PFSK-1 (cell line): ENCODE data around the gene LSM6. TPM values are rescaled to one million over a fixed set of nuclear protein-coding genes. Genes with fewer than 3 reads are reported as not detected.

Experiments
- FOXP2 ChIP-seq: optimal IDR thresholded peaks from 2 replicates; pipeline ENCODE3; 2011; ENCODE audit warnings: borderline replicate concordance, control low read depth, inconsistent platforms; ENCODE audit not compliant: insufficient read depth; ENCODE audit errors: extremely low read length, extremely low read depth
- POLR2AphosphoS5 ChIP-seq: IDR thresholded peaks from 2 replicates; pipeline ENCODE4 v1.6.1; 2012; ENCODE audit warnings: low read depth, mild to moderate bottlenecking, control low read depth, low read length, moderate library complexity
- SIN3A ChIP-seq: IDR thresholded peaks from 2 replicates; pipeline ENCODE4 v1.6.1; 2012; ENCODE audit warnings: mild to moderate bottlenecking, low read length, moderate library complexity, borderline replicate concordance; ENCODE audit not compliant: insufficient read depth
- TAF1 ChIP-seq: IDR thresholded peaks from 2 replicates; pipeline ENCODE4 v1.6.1; 2012; ENCODE audit warnings: low read length, control low read depth, borderline replicate concordance; ENCODE audit not compliant: insufficient read depth
- polyA plus RNA-seq: library from polyadenylated mRNA; unstranded; fragments of >200 nt; gene quantifications from one replicate; pipeline ENCODE4 v1.2.1, GENCODE V29; 2012; ENCODE audit warnings: low read depth, missing spikeins; ENCODE audit not compliant: insufficient read length
- TF ChIP-seq, protein P1 (sequence below), 2 experiments: IDR thresholded peaks; 2 replicates each; pipeline versions ENCODE4 v1.6.1 to v1.8.0; 2011 to 2012; ENCODE audit warnings: low read depth in 2 of 2, low read length in 2 of 2, control low read depth in 1 of 2, inconsistent platforms in 1 of 2, mild to moderate bottlenecking in 1 of 2, moderate library complexity in 1 of 2; ENCODE audit not compliant: insufficient read depth in 1 of 2

LSM6 gene
- polyA plus RNA-seq, result 19.3 TPM

DNA sequence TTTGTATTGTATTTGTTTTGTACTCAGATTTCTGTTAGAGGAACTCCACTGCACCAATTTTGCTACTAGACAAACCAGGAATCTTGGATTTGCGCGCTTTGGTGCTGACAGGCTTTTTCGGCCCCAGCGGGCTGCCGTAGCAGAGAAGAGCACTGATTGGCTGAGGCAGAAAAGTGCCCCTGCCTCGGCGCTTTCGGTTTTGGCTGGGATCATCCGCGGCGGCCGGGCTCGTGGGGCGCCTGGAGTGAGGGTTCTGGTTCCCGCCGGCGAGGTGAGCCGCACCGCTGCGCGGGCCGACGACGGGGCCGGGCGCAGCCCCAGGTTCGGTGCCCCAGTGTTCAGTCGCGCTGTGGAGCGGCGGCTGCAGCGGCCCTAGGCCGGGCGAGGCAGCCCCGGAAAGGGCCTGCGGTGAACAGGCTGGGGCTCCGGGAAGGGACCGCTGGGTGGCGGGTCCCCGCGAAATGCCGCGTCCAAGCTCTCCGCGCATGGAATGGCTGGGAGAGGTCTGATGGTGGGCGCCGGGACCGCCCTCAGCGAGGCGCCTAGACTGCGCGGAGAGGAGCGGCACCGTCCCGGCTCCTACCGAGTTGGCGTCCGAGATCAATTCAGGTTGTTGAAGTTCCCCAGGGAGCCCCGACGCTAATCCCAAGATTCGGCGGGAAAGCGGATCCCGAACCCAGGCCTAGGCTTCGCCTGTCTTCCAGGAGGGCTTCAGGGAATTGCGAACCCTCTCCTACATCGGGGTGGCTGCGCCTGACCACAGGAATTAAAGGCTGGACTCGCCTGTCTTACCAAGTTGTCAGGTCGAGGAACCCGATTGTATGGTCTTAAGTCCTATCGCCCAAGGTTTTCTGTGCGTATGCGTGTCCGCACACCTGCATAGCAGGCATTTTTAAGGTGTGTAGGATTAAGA lies at the start of gene LSM6:
LSM6 (plus strand) TSS at position 178 of the 913 bp plus-strand sequence. CDS start 7,204 bp downstream, outside the sequence.
- TF ChIP-seq, protein P1, sequence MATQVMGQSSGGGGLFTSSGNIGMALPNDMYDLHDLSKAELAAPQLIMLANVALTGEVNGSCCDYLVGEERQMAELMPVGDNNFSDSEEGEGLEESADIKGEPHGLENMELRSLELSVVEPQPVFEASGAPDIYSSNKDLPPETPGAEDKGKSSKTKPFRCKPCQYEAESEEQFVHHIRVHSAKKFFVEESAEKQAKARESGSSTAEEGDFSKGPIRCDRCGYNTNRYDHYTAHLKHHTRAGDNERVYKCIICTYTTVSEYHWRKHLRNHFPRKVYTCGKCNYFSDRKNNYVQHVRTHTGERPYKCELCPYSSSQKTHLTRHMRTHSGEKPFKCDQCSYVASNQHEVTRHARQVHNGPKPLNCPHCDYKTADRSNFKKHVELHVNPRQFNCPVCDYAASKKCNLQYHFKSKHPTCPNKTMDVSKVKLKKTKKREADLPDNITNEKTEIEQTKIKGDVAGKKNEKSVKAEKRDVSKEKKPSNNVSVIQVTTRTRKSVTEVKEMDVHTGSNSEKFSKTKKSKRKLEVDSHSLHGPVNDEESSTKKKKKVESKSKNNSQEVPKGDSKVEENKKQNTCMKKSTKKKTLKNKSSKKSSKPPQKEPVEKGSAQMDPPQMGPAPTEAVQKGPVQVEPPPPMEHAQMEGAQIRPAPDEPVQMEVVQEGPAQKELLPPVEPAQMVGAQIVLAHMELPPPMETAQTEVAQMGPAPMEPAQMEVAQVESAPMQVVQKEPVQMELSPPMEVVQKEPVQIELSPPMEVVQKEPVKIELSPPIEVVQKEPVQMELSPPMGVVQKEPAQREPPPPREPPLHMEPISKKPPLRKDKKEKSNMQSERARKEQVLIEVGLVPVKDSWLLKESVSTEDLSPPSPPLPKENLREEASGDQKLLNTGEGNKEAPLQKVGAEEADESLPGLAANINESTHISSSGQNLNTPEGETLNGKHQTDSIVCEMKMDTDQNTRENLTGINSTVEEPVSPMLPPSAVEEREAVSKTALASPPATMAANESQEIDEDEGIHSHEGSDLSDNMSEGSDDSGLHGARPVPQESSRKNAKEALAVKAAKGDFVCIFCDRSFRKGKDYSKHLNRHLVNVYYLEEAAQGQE (IDR thresholded peaks at IDR 0.05; ENCODE audit: insufficient read depth in 1 of 2, low read depth in 2 of 2, low read length in 2 of 2), result no peak
- TF ChIP-seq SIN3A (no peak), TAF1 (peak; percentile 69; the same call in 1 of the 2 replicates), POLR2AphosphoS5 (peak; percentile 64; the same call in 1 of the 2 replicates), FOXP2 (no peak)

DNA sequence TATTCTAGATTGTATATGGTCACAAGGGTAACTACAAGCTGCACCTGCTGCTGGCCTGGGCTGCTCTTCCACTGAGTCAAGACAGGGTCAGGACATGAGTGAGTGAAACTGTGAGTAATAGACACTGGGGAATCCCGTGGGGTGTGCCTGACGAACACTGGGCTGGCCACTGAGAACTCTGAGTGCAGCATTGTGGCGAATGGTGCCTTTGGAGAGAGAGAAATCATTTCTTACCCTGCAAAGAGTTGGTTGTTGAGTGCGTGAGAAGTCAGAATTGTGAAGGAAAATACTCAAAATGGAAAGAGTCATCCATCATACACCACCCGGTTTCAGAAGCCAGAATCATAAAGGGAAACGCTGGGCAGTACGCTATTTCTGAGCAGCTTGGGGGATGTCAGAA lies 43.1 kb upstream of the LSM6 start:
- no peak for TF ChIP-seq TAF1
- no peak for TF ChIP-seq POLR2AphosphoS5
- TF ChIP-seq, protein P1 (IDR thresholded peaks at IDR 0.05; ENCODE audit: insufficient read depth in 1 of 2, low read depth in 2 of 2, low read length in 2 of 2), result no peak
- no peak for TF ChIP-seq SIN3A
- no peak for TF ChIP-seq FOXP2

DNA sequence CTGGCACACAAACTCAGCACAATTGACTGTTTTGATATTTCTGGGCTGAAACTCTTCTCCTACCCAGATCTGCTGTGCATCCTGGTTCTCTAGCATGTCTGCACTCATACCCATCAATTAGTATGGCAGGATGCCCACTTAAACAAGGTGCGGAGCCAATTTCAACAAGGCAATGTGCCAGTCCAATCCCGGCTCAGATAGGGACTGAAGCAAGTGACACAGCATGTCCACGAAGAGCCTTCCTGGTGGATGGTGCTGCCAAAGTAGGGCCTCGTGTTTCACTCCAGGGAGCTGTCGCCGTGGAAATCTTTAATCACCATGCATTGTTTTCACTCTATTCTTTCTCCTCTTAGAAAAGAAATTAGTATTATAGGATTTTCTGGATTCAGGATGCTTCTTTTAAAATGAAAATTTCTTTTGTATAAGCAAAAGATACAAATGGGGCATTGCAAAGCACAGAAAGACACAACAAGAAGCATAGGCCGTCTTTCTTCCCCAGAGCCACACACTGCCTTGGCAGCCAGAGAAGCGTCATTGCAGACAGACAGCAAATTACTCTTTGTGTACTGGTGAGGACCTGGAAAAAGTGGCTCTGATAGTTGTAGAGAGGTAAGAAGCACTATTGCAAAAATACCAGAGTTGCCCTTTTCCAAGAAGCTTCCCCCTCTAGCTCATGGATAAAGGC lies 40.6 kb upstream of the LSM6 start:
- TF ChIP-seq SIN3A, result no peak
- no peak for TF ChIP-seq TAF1

DNA sequence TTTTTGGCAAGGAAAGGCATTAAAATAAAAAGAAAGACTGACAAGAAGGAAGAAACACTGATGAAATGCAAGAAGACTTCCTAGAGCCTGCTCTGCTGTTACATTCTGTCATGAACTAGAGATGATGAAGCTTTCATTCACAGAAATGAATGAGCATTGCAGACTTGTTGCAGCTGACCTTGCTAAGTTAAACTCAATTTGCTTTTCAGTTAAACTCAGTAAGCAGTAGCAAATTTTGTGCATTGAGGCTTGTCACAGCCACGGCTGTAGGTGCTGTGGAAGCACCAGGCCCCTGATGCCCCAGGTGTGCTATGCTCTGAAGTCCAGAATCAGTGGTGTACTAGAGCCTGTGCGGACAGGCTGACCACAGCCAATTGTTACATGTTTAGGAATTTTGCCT lies 39.6 kb upstream of the LSM6 start:
- TF ChIP-seq FOXP2 (no peak), TAF1 (no peak), SIN3A (no peak), POLR2AphosphoS5 (no peak)
- TF ChIP-seq, protein P1 (IDR thresholded peaks at IDR 0.05; ENCODE audit: insufficient read depth in 1 of 2, low read depth in 2 of 2, low read length in 2 of 2), result no peak

DNA sequence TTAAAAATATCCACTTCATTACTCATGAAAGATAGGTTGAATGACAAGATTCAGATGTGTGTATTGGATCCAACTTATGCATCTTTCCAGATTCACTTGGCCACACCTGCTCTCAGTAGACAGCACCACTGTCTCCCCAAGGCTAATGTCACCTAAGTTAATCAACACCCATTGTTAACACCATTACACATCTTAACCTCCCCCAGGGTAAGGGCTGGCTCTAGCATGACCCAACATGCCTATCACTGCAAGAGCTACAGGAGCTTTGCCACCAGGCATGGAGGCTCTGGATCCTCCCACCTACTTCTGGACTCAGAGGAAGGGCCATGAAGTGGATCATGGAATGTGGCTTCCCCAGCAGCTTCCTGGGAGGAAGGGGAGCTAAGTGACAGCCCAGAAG lies 32.8 kb upstream of the LSM6 start:
- no peak for TF ChIP-seq SIN3A
- TF ChIP-seq POLR2AphosphoS5, result no peak
- TF ChIP-seq FOXP2, result no peak
- no peak for TF ChIP-seq TAF1
- TF ChIP-seq, protein P1 (IDR thresholded peaks at IDR 0.05; ENCODE audit: insufficient read depth in 1 of 2, low read depth in 2 of 2, low read length in 2 of 2), result no peak
